ENCODE results near the gene OGDH.

OGDH gene

DNA sequence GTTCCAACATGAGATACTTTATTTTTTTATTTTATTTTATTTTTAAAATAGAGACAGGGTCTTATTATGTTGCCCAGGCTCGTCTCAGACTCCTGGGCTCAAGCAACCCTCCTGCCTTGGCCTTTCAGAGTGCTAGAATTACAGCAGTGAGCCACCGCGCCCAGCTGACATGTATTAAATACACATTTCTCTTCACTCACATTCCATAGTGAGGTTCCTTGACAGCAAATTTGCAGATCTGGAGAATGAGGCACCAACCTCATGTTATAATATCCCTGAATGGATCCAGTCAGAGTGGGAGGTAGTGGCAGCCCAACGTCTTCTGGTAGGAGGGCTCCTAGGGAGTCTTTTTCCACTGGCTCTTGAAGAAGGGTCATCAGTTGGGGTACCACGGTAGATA lies 46.1 kb downstream of the OGDH start:
- Mint-ChIP-seq H3K36me3 (ENCODE audit: low read depth) (peaks cover 57% of the 10 kb centered on the region), H3K27ac (peak overlapping the region; percentile 65), H3K4me1 (ENCODE audit: low read depth) (no peaks in the 10 kb centered on the region)

DNA sequence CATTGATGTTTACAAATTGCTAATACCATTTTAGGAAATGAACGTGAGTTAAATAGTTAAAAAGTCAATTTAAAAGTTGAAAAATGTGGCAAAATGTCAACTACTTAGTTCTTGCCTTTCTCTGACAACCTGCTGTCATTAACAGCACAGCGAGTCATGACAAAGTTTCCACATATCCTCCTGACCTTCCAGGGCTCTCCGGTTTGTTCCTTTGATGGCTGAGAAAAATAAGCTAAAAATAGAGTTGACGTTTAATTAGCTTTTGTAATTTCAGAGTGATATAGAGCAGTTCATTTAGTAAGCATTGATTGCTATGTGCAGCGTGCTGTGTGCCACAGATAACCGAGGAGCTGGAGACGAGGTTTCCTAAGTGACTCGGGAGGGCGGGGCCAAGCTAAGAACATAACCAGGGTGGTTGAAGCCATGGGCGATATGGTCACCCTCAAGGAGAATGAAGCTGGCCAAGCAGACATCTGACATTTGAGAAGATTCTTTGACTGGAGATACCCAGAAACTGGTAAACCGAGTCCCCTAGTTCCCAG lies 47.9 kb downstream of the OGDH start:
- Mint-ChIP-seq H3K4me1 (ENCODE audit: low read depth) (no peaks in the 10 kb centered on the region), H3K9me3 (peaks cover 6% of the 10 kb centered on the region), H3K36me3 (ENCODE audit: low read depth) (peaks cover 59% of the 10 kb centered on the region), H3K4me3 (no peak overlapping the region), H3K27me3 (no peaks in the 10 kb centered on the region), H3K27ac (no peak overlapping the region)

More for the DNA sequence above, 46.1 kb downstream of the OGDH start:
- Mint-ChIP-seq H3K9me3 (peaks cover 2% of the 10 kb centered on the region), H3K4me3 (no peak overlapping the region), H3K27me3 (no peaks in the 10 kb centered on the region)

DNA sequence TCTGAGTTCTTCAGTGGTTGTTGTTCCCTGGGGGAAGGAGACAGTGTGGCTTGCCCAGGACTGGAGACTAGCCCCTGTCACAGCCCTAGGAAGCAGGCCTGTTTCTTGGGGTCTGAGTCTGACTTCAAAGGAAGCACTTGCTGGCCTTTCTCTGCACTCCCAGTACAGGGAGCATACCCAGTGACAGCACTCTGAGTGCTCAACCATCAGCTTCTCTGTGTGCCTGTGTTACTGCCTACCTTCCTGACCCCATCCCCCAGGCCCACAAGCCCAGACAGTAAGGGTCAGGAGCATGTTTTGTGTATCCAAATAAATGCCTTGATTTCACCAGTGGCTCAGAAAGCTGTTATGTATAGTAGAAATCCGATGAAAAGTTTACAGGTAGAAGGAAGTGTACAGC lies 48.9 kb downstream of the OGDH start:
- H3K4me3 Mint-ChIP-seq: no peak overlapping the region
- H3K27ac Mint-ChIP-seq: no peak overlapping the region

DNA sequence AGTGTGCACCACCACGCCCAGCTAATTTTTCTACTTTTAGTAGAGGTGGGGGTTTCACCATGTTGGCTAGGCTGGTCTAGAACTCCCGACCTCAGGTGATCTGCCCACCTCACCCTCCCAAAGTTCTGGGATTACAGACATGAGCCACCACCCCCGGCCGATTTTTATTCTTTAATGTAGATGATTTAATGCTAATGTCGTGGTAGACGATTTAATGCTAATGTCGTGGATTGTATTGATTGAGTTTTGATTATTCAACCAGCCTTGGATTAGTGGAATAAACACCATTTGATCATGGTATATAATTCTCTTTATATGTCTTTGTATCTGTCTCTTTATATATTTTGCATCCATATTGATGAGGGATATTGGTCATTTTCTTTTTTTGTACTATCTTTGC lies 52.6 kb downstream of the OGDH start:
- Mint-ChIP-seq H3K27ac (no peak overlapping the region), H3K9me3 (peaks cover 21% of the 10 kb centered on the region), H3K4me1 (ENCODE audit: low read depth) (no peaks in the 10 kb centered on the region), H3K4me3 (no peak overlapping the region), H3K27me3 (no peaks in the 10 kb centered on the region), H3K36me3 (ENCODE audit: low read depth) (peaks cover 74% of the 10 kb centered on the region)

More for the DNA sequence above, 48.9 kb downstream of the OGDH start:
- Mint-ChIP-seq H3K9me3 (peaks cover 12% of the 10 kb centered on the region), H3K4me1 (ENCODE audit: low read depth) (no peaks in the 10 kb centered on the region), H3K36me3 (ENCODE audit: low read depth) (peaks cover 61% of the 10 kb centered on the region), H3K27me3 (no peaks in the 10 kb centered on the region)

DNA sequence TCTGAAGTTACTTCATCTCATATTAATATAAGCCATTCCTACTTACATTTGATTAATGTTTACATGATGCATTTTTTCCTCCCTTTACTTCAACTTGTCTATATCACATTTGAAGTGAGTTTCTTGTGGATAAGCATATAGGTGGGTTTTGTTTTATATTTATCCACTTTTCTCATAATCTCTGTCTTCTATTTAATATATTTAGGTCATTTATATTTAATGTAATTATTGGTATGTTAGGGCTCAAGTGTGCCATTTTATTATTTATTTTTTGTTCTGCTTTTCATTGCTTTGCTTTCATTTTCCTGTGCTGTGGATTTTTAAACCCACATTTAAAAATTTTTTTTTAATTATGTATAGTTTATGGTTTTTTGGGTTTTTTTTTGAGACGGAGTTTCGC lies 54.8 kb downstream of the OGDH start:
- H3K9me3 Mint-ChIP-seq: peaks cover 21% of the 10 kb centered on the region
- H3K36me3 Mint-ChIP-seq (ENCODE audit: low read depth): peaks cover 70% of the 10 kb centered on the region
- H3K27ac Mint-ChIP-seq: no peak overlapping the region
- H3K27me3 Mint-ChIP-seq: no peaks in the 10 kb centered on the region
- H3K4me3 Mint-ChIP-seq: no peak overlapping the region
- H3K4me1 Mint-ChIP-seq (ENCODE audit: low read depth): no peaks in the 10 kb centered on the region

DNA sequence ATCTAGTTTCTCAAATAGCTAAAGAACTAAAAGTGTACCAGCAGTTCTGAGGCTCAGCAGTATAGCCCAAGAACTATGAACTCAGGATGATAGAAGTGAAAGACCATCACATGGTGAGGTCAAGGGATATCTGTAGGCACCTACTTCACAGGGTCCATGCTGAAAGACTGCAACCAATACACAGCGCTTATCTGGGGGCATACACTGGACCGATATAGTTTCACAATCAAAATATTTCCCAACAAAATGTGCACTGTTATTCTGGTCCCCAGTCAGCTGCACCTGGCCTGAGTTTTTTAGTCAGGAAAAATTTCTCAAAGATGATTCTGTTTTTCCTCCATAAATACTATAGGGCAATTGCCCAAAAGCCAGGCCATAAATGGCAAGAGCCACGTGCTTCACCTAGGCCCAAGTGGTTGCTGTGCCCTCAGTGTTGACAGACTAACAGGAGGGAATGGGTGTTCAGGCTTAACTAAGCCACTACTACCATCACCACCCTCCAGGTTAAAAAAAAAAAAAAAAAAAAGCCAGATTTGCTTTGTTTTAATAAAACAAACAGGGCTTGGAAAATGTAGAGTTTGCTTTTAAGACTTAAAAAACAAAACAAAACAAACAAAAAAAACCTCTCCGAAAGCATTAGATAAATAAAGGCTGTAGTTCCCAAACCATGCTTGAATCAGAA lies 58.5 kb downstream of the OGDH start:
- H3K9me3 Mint-ChIP-seq: peaks cover 12% of the 10 kb centered on the region
- no peaks in the 10 kb centered on the region for H3K4me1 Mint-ChIP-seq (ENCODE audit: low read depth)
- H3K4me3 Mint-ChIP-seq: no peak overlapping the region
- no peak overlapping the region for H3K27ac Mint-ChIP-seq
- peaks cover 56% of the 10 kb centered on the region for H3K36me3 Mint-ChIP-seq (ENCODE audit: low read depth)
- H3K27me3 Mint-ChIP-seq: no peaks in the 10 kb centered on the region

DNA sequence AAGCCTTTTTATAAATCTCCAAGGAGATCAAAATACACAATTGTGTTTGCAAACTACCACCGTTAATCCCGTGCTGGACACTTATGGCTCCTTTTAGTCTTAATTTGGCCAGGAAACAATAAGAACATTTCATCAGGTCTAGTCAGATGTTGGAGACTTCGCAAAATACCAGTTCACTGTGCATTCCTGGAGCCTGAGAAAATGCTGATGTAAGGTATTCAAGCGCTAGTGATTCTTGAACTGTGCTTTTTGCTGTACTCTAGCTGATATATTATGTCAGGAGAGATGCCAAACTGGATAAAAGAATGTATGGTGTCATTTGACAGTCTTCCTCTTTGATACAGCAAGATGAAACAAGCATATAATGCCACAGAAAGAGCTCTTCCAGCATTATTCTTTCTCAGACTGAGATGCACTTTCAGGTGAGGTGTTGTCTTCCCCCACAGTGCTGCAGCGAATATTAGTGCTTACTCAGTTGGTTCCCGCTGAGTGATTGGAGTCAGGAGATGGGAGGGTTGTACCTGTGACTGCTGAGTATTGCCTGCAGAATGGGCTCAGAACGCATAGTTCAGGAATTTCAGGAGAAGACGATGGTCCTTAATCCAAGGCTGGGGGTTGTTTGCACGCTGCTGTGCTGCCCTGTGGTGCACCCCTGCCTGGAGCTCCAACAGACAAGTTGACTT lies 59.2 kb downstream of the OGDH start:
- Mint-ChIP-seq H3K27me3 (no peaks in the 10 kb centered on the region), H3K4me1 (ENCODE audit: low read depth) (no peaks in the 10 kb centered on the region), H3K36me3 (ENCODE audit: low read depth) (peaks cover 50% of the 10 kb centered on the region), H3K27ac (no peak overlapping the region), H3K4me3 (no peak overlapping the region), H3K9me3 (peaks cover 6% of the 10 kb centered on the region)

DNA sequence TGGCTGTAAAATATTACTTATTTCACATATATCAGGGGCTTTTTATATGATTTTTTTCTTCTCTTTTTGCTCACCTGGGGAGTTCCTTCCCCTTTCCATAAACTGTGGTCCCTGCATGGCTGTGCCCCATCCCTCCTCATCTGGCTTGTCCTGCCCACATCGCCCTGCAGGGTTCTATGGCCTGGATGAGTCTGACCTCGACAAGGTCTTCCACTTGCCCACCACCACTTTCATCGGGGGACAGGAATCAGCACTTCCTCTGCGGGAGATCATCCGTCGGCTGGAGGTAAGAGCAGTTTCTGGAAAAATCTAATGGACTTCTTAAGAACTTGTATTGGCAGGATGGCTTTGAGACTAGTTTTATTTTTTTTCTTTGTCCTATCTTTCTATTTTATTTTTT lies 60.1 kb downstream of the OGDH start:
- no peaks in the 10 kb centered on the region for H3K4me1 Mint-ChIP-seq (ENCODE audit: low read depth)
- no peaks in the 10 kb centered on the region for H3K9me3 Mint-ChIP-seq
- H3K27ac Mint-ChIP-seq: no peak overlapping the region
- no peaks in the 10 kb centered on the region for H3K27me3 Mint-ChIP-seq
- peaks cover 43% of the 10 kb centered on the region for H3K36me3 Mint-ChIP-seq (ENCODE audit: low read depth)
- H3K4me3 Mint-ChIP-seq: no peak overlapping the region

DNA sequence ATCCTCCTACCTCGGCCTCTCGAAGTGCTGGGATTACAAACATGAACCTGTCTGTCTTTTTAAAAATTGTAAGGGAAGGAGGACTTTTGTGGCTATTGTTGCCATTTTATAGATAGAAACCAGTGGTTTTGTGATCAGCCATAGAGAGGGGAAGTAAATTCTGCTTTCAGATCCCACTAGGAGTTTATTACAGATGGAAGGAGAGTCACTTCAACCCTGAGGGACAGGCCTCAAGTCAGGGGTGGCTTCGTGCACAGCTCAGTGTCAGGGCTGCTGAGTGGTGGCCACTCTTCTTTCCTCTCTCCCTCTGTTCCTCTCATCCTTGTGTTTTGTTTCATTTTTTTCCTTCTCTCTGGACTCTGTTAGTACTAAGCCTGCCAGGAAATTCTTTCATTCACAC lies 60.8 kb downstream of the OGDH start:
- H3K27me3 Mint-ChIP-seq: no peaks in the 10 kb centered on the region
- H3K4me1 Mint-ChIP-seq (ENCODE audit: low read depth): no peaks in the 10 kb centered on the region
- peak overlapping the region; percentile 21 for H3K27ac Mint-ChIP-seq
- peaks cover 37% of the 10 kb centered on the region for H3K36me3 Mint-ChIP-seq (ENCODE audit: low read depth)
- H3K9me3 Mint-ChIP-seq: no peaks in the 10 kb centered on the region
- no peak overlapping the region for H3K4me3 Mint-ChIP-seq

DNA sequence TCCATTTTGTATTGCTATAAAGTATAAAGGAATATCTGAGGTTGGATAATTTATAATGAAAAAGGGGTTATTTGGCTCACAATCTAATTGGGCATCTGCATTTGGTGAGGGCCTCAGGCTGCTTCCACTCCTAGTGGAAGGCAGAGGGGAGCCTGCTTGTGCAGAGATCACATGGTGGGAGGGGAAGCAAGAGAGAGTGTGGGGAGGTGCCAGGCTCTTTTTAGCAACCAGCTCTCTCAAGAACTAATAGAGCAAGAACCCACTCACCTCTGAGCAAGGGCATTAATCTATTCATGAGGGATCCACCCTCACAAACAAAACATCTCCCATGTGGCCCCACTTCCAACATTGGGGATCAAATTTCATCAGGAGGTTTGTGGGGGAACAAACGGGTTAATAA lies 64.6 kb downstream of the OGDH start:
- H3K36me3 Mint-ChIP-seq (ENCODE audit: low read depth): peaks cover 34% of the 10 kb centered on the region
- no peak overlapping the region for H3K4me3 Mint-ChIP-seq
- no peaks in the 10 kb centered on the region for H3K4me1 Mint-ChIP-seq (ENCODE audit: low read depth)
- H3K27me3 Mint-ChIP-seq: no peaks in the 10 kb centered on the region
- H3K27ac Mint-ChIP-seq: no peak overlapping the region
- H3K9me3 Mint-ChIP-seq: no peaks in the 10 kb centered on the region

DNA sequence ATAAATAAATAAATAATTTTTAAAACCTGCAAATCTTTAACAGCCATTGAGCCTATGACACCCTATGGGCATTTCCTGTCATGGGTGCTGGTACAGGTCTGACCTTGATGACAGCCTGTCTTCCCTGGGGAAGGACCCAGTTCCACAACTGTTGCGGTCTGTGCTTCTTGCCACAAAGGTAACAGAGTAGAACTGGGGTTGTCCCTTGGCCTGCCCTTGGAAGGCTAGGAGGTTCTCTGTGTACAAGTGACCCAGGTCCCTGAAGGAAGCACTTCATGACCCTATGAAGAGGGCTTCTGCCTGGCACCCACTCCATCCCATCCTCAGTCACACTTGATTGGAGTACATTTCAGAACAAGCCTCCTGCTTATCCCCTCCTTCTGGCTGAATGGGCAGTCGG lies 66.9 kb downstream of the OGDH start:
- Mint-ChIP-seq H3K9me3 (no peaks in the 10 kb centered on the region), H3K27ac (no peak overlapping the region), H3K4me3 (no peak overlapping the region), H3K36me3 (ENCODE audit: low read depth) (peaks cover 28% of the 10 kb centered on the region), H3K27me3 (no peaks in the 10 kb centered on the region), H3K4me1 (ENCODE audit: low read depth) (no peaks in the 10 kb centered on the region)

DNA sequence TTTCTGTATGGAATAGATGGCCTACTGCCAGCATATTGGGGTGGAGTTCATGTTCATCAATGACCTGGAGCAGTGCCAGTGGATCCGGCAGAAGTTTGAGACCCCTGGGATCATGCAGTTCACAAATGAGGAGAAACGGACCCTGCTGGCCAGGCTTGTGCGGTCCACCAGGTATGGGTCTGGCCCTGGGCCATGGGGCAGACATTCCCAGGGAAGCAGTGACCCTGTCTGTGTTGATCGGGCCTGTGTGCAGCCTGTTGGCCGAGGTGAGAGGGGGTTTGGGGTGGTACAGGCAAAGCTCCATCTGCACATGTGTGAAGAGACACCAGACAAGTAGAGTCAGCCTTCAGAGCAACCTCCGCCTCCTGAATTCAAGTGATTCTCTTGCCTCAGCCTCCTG lies 67.3 kb downstream of the OGDH start:
- peaks cover 32% of the 10 kb centered on the region for H3K36me3 Mint-ChIP-seq (ENCODE audit: low read depth)
- no peaks in the 10 kb centered on the region for H3K27me3 Mint-ChIP-seq
- H3K27ac Mint-ChIP-seq: no peak overlapping the region
- H3K9me3 Mint-ChIP-seq: no peaks in the 10 kb centered on the region
- H3K4me3 Mint-ChIP-seq: no peak overlapping the region
- no peaks in the 10 kb centered on the region for H3K4me1 Mint-ChIP-seq (ENCODE audit: low read depth)

DNA sequence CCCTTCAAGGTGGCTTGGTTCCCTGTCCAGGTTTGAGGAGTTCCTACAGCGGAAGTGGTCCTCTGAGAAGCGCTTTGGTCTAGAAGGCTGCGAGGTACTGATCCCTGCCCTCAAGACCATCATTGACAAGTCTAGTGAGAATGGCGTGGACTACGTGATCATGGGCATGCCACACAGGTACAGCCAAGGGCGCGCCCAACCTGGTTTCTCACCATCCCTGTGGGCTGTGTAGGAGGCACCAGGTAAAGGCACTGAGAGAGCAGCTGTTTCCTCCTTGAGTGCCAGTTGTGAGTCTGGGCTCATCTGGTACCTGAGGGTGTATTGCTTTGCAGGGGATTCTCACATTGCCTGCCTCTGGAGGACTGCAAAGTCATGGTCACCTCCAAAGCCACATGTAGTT lies 68.0 kb downstream of the OGDH start:
- peaks cover 33% of the 10 kb centered on the region for H3K36me3 Mint-ChIP-seq (ENCODE audit: low read depth)
- H3K9me3 Mint-ChIP-seq: no peaks in the 10 kb centered on the region
- no peaks in the 10 kb centered on the region for H3K4me1 Mint-ChIP-seq (ENCODE audit: low read depth)
- no peaks in the 10 kb centered on the region for H3K27me3 Mint-ChIP-seq
- H3K27ac Mint-ChIP-seq: no peak overlapping the region
- H3K4me3 Mint-ChIP-seq: no peak overlapping the region

DNA sequence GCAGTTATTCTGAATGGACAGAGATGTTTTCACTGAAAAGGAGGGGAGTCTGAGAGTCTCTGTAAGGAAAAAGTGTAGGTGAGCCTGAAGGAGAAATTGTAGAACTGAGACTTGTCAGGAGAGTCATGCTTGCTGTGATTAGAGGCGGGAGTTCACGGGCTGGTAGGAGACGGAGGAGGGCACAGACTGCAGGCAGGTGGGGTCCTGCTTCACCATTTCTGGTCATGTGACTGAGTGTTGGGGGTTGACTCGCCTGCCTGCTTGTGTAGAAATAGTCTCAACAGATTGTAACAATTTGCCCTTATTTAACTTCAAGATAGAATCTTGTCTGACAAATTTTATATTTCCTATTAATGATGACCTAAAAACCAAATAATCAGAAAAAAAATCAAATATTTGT lies 70.3 kb downstream of the OGDH start:
- Mint-ChIP-seq H3K4me3 (no peak overlapping the region), H3K27me3 (no peaks in the 10 kb centered on the region), H3K27ac (no peak overlapping the region), H3K4me1 (ENCODE audit: low read depth) (no peaks in the 10 kb centered on the region), H3K36me3 (ENCODE audit: low read depth) (peaks cover 26% of the 10 kb centered on the region), H3K9me3 (no peaks in the 10 kb centered on the region)

DNA sequence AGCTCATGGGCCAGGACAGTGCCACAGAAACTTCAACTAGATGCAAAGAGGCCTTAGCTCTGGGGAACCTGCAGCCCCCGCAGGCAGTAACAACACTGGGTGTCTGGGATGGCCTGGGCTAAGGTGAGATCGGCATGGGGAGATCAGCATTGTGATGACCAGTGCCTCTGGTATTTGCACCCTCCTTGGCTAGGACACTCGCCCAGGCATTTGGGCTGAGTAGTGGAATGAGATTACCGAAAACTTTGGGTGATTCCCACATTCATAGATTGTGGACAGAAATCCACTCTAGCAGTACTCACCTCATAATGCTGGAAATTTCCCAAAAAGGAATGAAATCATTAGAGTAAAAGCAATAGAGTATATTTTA lies 71.7 kb downstream of the OGDH start:
- H3K27me3 Mint-ChIP-seq: no peaks in the 10 kb centered on the region
- H3K4me3 Mint-ChIP-seq: no peak overlapping the region
- H3K36me3 Mint-ChIP-seq (ENCODE audit: low read depth): peaks cover 26% of the 10 kb centered on the region
- no peaks in the 10 kb centered on the region for H3K9me3 Mint-ChIP-seq
- no peak overlapping the region for H3K27ac Mint-ChIP-seq
- H3K4me1 Mint-ChIP-seq (ENCODE audit: low read depth): no peaks in the 10 kb centered on the region

All from stimulated activated naive CD8-positive, alpha-beta T cell treated with anti-CD3 and anti-CD28 coated beads, Interleukin-15, Interleukin-2, amounts not matched to agents 100 ng/mL and 50 ng/mL, for 24 hours (primary cell).